Neural cell (in vitro differentiated cells): ENCODE data around the gene NOTCH2. TPM values are rescaled to one million over a fixed set of nuclear protein-coding genes. Genes with fewer than 3 reads are reported as not detected.
"Not testable (repeated sequence)": the region's sequence is repeated elsewhere in the genome, so short reads cannot be mapped to it uniquely, and the experiment has no call there.

Source experiments
- H2AFZ ChIP-seq: fragments of 200-600, 300-800 bp; sonication (generic), shearing (Covaris generic); 2 replicates; pipeline ENCODE4 v1.6.0; 2014; ENCODE audit warnings: low read depth, mild to moderate bottlenecking, antibody characterized with exemption, low read length, moderate library complexity
- H3F3A ChIP-seq: fragments of 200-600 bp; shearing (Covaris generic); 2 replicates; pipeline ENCODE4 v1.6.1; 2016; ENCODE audit warnings: mild to moderate bottlenecking, moderate library complexity, mixed read lengths, antibody characterized with exemption, low read length; ENCODE audit not compliant: insufficient read depth, poor library complexity, severe bottlenecking
- H3K27ac ChIP-seq: fragments of 200-600, 300-800 bp; sonication (generic), shearing (Covaris generic); 2 replicates; pipeline ENCODE4 v1.5.1; 2014; ENCODE audit warnings: mild to moderate bottlenecking, low read length, moderate library complexity
- H3K27me3 ChIP-seq: fragments of 300-800, 200-600 bp; sonication (generic), shearing (Covaris generic); 2 replicates; pipeline ENCODE4 v1.6.0; 2014; ENCODE audit warnings: mild to moderate bottlenecking, low read depth, low read length, moderate library complexity; ENCODE audit not compliant: insufficient read depth
- H3K36me3 ChIP-seq: fragments of 300-800, 200-600 bp; sonication (generic), shearing (Covaris generic); 2 replicates; pipeline ENCODE4 v1.5.1; 2014; ENCODE audit warnings: mild to moderate bottlenecking, antibody characterized with exemption, low read length, moderate library complexity; ENCODE audit not compliant: insufficient read depth
- H3K4me2 ChIP-seq: fragments of 300-800, 200-600 bp; sonication (generic), shearing (Covaris generic); 2 replicates; pipeline ENCODE4 v1.6.0; 2014; ENCODE audit warnings: mild to moderate bottlenecking, low read length
- H3K4me3 ChIP-seq: fragments of 300-800, 200-600 bp; sonication (generic), shearing (Covaris generic); 2 replicates; pipeline ENCODE4 v1.5.1; 2014; ENCODE audit warnings: mild to moderate bottlenecking, low read length, moderate library complexity
- H3K79me2 ChIP-seq: fragments of 200-600 bp; shearing (Covaris generic); replicated peaks from 2 replicates; pipeline ENCODE4 v1.6.0; 2014; ENCODE audit warnings: mild to moderate bottlenecking, low read length, moderate library complexity; ENCODE audit not compliant: insufficient read depth
- H3K9ac ChIP-seq: fragments of 300-800, 200-600 bp; sonication (generic), shearing (Covaris generic); 2 replicates; pipeline ENCODE4 v1.6.1; 2016; ENCODE audit warnings: mild to moderate bottlenecking, low read length, mixed read lengths
- H3K9me2 ChIP-seq: fragments of 200-600 bp; shearing (Covaris generic); 2 replicates; pipeline ENCODE4 v1.6.1; 2016; ENCODE audit warnings: mild to moderate bottlenecking, low read length, mixed read lengths; ENCODE audit not compliant: insufficient read depth
- H3K9me3 ChIP-seq: fragments of 200-600, 300-800 bp; sonication (generic), shearing (Covaris generic); 2 replicates; pipeline ENCODE4 v1.6.1; 2016; ENCODE audit warnings: mild to moderate bottlenecking, mixed run types, low read length, moderate library complexity, mixed read lengths
- H4K20me1 ChIP-seq: fragments of 200-600 bp; shearing (Covaris generic); 2 replicates; pipeline ENCODE4 v1.6.1; 2016; ENCODE audit warnings: mild to moderate bottlenecking, mixed run types; ENCODE audit not compliant: insufficient read depth
- polyA plus RNA-seq: library from polyadenylated mRNA; depleted of rRNA; stranded (reverse); fragments of >200 nt; gene quantifications from 2 replicates; pipeline ENCODE4 v1.2.3, GENCODE V29; 2014

Gene NOTCH2
- polyA plus RNA-seq, 1 donor from 2014 or later, result 0.73 TPM

DNA sequence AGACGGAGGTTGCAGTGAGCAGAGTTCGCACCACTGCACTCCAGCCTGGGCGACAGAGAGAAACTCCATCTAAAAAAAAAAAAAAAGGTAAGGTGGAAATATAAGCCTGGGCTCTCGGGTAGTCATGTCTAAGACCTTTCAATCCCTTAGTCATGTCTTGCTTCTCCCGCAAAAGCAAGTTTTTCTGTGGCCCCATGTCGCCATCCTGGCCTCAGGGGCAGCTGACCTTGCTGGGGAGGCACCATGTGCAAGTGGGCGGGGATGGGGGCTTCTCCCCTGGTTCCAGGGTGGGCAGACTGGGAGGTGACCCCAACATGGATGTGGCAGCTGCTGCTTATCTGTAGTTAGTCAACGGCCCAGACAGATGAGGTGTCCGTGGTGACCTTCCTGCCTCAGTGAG lies 40.2 kb upstream of the NOTCH2 start:
- not testable (repeated sequence) for H3K9me3 ChIP-seq, H3K9ac ChIP-seq, H3K9me2 ChIP-seq, H2AFZ ChIP-seq, H3F3A ChIP-seq, H3K79me2 ChIP-seq, H3K27ac ChIP-seq, H4K20me1 ChIP-seq, H3K27me3 ChIP-seq, H3K36me3 ChIP-seq, H3K4me2 ChIP-seq, H3K4me3 ChIP-seq

DNA sequence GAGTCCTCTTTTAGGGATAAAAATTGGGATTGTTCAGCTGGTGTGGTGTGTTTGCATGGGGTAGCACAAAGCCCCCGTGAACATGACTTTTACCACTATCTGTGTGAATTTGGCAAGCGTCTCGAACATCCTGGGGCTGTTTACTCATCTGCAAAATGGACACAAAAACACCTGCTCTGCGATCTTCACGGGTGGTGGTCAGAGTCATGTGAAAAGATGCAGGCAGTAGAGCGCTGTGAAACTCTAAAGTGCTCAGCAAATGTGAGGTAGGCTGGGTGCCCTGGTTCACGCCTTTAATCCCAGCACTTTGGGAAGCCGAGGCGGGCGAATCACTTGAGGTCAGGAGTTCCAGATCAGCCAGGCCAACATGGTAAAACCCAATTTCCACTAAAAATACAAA lies 39.7 kb upstream of the NOTCH2 start:
- not testable (repeated sequence) for H4K20me1 ChIP-seq, H3F3A ChIP-seq

DNA sequence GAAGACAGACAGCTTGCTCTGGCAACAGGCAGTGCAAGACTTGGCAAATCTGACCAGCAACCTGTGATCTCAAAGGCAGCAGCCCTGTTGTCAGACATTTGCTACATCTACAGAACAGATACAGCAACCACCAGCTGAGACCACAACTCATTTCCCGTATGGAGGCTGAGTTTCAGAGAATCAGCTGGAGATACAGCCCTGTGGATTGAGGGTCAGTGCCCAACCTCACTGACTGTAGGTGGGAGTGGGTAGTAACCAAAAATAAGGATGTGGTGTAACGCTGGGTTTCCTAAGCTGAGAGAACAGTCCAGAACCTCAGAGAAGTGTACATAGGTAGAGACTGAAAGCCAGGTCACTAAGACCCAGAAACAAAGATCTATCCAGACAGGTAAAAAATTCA lies 35.8 kb upstream of the NOTCH2 start:
- H3K27ac ChIP-seq, result not testable (repeated sequence)

More for the DNA sequence above, 39.7 kb upstream of the NOTCH2 start:
- H3K79me2 ChIP-seq, H3K36me3 ChIP-seq, H3K9ac ChIP-seq, H3K4me3 ChIP-seq, H3K9me3 ChIP-seq, H3K9me2 ChIP-seq, H2AFZ ChIP-seq, H3K27ac ChIP-seq, H3K4me2 ChIP-seq, H3K27me3 ChIP-seq: not testable (repeated sequence)

DNA sequence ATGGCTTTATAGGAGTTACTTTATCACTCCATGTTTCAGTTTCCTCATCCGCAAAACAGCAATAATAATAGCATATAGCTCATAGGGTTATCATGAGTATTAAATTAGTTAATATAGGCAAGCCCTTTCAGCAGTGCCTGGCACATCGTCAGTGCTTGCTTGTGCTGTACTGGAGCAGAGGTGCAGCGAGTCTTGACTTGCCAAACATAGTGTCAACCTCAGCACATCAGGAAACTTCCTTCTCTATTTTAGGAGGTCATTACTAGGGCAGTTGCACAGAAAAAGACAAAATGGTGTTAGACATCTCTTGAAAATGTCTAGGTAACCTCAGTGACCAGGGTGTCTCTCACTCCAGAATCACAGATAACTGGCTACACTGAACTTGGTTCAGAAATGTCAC lies 34.3 kb upstream of the NOTCH2 start:
- H3K79me2 ChIP-seq, H3K9me3 ChIP-seq, H3K36me3 ChIP-seq, H3K27me3 ChIP-seq, H3K9me2 ChIP-seq, H3F3A ChIP-seq, H4K20me1 ChIP-seq, H3K9ac ChIP-seq, H2AFZ ChIP-seq, H3K4me3 ChIP-seq, H3K27ac ChIP-seq, H3K4me2 ChIP-seq: not testable (repeated sequence)

More for the DNA sequence above, 35.8 kb upstream of the NOTCH2 start:
- not testable (repeated sequence) for H3K79me2 ChIP-seq, H3K9me3 ChIP-seq, H4K20me1 ChIP-seq, H3K4me3 ChIP-seq, H3K4me2 ChIP-seq, H3K9me2 ChIP-seq, H2AFZ ChIP-seq, H3F3A ChIP-seq, H3K9ac ChIP-seq, H3K36me3 ChIP-seq, H3K27me3 ChIP-seq

DNA sequence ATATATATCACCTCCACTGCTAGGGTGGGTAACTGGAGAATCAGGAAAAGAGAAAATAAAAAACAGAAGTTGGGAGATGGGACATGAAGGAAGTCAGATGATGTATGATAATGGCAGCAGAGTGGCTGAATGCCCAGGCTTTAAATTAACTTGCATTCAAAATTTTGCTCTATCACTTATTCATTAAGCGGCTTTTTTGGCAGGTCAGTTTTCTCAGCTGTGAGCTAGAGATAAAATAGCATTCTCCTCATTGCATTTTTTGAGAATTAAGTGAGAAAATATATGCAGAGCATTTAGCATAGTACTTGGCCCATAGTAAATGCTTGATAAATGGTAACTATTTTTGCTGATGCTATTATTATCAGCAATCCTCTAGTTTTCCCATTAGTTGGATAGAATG lies 32.1 kb upstream of the NOTCH2 start:
- not testable (repeated sequence) for H3K4me2 ChIP-seq, H3K79me2 ChIP-seq

DNA sequence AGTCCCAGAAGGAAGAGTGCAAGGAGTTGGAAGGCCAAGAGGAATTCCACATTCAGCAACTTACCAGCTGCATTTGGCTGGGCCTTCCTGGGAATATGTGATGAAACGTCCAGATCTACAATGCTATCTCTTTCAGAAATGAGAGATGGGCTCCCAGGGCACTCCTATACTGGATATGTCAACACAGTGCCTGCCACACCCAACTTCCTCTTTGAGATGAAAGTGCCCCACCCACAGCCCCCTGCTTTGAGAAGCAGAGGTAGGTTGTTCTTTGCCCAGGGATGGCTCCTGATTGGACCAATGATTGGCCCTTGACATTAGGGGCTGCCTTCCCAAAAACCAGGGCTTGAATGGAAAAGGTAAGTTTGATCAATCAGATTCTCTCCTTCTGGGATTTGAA lies 31.1 kb upstream of the NOTCH2 start:
- H3K4me3 ChIP-seq, H2AFZ ChIP-seq, H3K9me2 ChIP-seq, H3K79me2 ChIP-seq, H3K27me3 ChIP-seq, H4K20me1 ChIP-seq, H3K27ac ChIP-seq, H3K4me2 ChIP-seq, H3K36me3 ChIP-seq, H3K9ac ChIP-seq, H3F3A ChIP-seq, H3K9me3 ChIP-seq: not testable (repeated sequence)

More for the DNA sequence above, 32.1 kb upstream of the NOTCH2 start:
- H3K4me3 ChIP-seq, H3K27me3 ChIP-seq, H3K9me3 ChIP-seq, H3K36me3 ChIP-seq, H3F3A ChIP-seq, H3K9ac ChIP-seq, H3K9me2 ChIP-seq, H2AFZ ChIP-seq, H4K20me1 ChIP-seq, H3K27ac ChIP-seq: not testable (repeated sequence)

DNA sequence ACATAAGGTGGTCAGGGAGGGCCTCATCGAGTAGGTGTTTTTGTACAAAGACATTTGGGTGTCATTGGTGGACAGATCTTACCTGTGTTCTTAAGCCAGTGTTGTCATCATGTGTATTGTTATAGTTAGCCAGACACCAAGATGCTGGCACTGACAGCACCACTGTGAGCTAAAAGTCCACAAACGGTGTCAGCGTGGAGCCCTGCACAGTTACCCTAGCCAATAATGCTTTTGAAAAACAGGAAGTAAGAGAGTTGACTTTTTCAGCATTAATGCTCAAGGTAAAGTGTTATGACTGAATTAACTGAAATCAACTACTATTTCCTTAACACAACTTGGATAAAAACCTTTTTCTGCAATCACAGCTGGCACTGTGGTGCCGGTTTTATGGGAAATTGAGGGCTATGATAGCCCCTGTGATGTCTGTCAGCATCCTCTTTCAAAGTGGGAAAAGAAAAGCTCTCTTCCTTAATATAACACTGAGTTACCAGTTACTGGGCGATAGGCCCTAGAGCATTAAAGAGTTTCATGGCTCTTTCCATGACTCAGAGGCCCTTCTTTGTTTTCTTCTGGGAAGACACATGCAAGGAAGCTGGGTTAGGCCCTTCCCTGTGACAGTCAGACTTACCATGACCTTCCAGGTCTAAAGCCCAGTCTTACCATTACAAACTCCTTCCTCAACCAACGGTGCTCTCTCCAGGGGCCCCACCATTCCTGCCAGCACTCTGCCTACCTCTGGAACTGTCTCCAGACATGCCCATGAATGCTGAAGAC lies 29.7 kb upstream of the NOTCH2 start:
- H3K79me2 ChIP-seq, H3K27me3 ChIP-seq, H3K9me2 ChIP-seq, H3K27ac ChIP-seq, H3F3A ChIP-seq, H3K36me3 ChIP-seq, H3K4me3 ChIP-seq, H3K4me2 ChIP-seq, H3K9ac ChIP-seq, H3K9me3 ChIP-seq, H4K20me1 ChIP-seq, H2AFZ ChIP-seq: not testable (repeated sequence)

DNA sequence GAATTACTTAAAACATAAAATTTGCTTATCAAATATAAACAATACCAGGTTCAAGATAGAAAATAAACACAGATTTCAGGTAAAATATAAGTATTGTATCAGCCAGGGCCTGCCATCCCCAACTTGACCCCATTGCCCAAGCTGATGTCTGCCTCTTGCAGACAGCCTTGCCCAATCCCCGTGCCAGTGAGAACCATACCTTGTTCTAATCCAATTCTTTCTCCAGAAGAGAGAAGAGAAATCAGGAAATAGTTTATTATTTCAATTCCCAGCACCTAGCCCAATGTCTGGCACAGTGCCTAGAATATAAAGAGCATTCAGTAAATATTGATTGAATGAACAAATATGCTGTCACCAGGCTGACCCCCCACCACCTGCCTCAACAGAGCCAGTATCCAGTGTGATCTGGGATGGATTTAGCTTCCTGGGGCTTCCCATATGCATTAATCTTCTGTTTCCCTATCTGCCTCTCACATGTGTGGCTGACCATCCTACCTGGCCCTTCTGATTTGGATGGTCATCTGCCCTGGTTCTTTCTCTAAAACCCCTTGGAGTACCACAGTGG lies 27.6 kb upstream of the NOTCH2 start:
- not testable (repeated sequence) for H3K9me3 ChIP-seq, H4K20me1 ChIP-seq, H3K4me3 ChIP-seq, H3K9ac ChIP-seq, H3K27ac ChIP-seq, H3K36me3 ChIP-seq, H3K79me2 ChIP-seq, H2AFZ ChIP-seq, H3K4me2 ChIP-seq, H3K9me2 ChIP-seq, H3F3A ChIP-seq, H3K27me3 ChIP-seq
